GM12891 (cell line): ENCODE results near the gene KCND1.

Experiments used
- POLR2A ChIP-seq: IDR thresholded peaks from 2 replicates; pipeline ENCODE4 v1.6.1; 2011; ENCODE audit warnings: low read depth, low read length, control low read depth
- POLR2AphosphoS5 ChIP-seq: IDR thresholded peaks from 2 replicates; pipeline ENCODE4 v1.6.1; 2011; ENCODE audit warnings: low read depth, low read length, control low read depth
- POU2F2 ChIP-seq: IDR thresholded peaks from 2 replicates; pipeline ENCODE4 v1.6.1; 2011; ENCODE audit warnings: low read depth, mild to moderate bottlenecking, control low read depth, low read length, moderate library complexity
- SPI1 ChIP-seq: IDR thresholded peaks from 2 replicates; pipeline ENCODE4 v1.6.1; 2011; ENCODE audit warnings: low read depth, low read length, control low read depth
- TAF1 ChIP-seq: IDR thresholded peaks from 2 replicates; pipeline ENCODE4 v1.6.1; 2011; ENCODE audit warnings: low read depth, low read length, control low read depth

GRCh38 chrX:48918301-48918642 is 53.4 kb downstream of the KCND1 start:
- TF ChIP-seq SPI1 (no peak), POLR2A (no peak), POLR2AphosphoS5 (no peak), TAF1 (no peak), POU2F2 (no peak)
